ENCODE measurements around the gene POFUT2.

POFUT2 gene

DNA sequence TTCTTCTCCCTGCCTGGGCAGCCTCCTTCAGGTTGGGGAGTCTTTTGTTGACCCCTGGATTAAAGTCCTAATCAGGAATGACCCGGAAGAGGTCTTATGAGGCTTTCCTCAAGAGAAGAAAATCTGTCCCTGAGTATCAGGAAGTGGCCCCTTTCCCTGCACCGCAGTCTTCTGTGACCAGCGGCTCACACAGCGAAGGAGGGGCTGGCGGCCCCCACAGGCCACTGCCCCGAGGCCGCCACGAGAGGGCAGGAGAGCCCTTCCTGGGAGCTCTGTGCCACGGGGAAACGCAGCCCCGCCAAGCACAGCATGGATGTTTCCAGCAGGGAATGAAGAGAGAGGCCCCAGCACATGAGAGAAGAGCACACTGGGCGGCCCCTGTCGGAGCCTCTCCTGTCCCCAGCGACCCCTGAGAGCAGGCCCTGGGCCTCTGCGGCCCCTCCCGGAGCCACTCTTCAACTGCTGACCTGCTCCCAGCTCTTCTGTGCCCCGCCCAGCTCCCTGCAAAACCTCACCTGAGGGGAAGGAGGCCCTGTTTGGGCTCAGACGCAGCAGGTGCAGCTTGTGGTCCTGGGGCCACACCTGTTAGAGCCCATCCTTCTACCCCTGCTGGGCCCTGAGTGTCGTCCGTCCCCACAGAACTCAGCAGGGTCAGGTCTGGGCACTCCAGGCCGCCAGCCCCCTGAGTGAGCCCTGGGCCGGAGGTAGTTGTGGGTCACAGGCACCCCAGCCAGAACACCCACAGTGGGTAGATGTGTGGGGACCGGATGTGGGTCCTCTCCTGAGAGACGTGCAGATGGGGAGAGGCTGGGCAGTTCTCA is 4.9 kb upstream of the POFUT2 start:
- Histone ChIP-seq H3K4me1 (ENCODE audit: insufficient read depth, low read length) (peaks cover 21% of the 10 kb centered on the region), H3K36me3 (ENCODE audit: insufficient read depth, low read length) (0 out of 2 replicates have a peak, but pooled peaks cover 4% of the 10 kb centered on the region), H3K9ac (ENCODE audit: low read depth, low read length) (no peak overlapping the region; the same call in 1 of the 2 replicates), H3K27me3 (ENCODE audit: insufficient read depth, low read length) (no peaks in the 10 kb centered on the region), H3K4me3 (ENCODE audit: low read length) (no peak overlapping the region), H3K27ac (ENCODE audit: low read depth, low read length) (0 out of 2 replicates have a peak overlapping the region, but pooled peaks have one; percentile 21), H3K9me3 (ENCODE audit: insufficient read depth, low read depth, low read length) (no peaks in the 10 kb centered on the region)
- WGBS: 27% methylated on average over 24 of the region's 24 CpGs

DNA sequence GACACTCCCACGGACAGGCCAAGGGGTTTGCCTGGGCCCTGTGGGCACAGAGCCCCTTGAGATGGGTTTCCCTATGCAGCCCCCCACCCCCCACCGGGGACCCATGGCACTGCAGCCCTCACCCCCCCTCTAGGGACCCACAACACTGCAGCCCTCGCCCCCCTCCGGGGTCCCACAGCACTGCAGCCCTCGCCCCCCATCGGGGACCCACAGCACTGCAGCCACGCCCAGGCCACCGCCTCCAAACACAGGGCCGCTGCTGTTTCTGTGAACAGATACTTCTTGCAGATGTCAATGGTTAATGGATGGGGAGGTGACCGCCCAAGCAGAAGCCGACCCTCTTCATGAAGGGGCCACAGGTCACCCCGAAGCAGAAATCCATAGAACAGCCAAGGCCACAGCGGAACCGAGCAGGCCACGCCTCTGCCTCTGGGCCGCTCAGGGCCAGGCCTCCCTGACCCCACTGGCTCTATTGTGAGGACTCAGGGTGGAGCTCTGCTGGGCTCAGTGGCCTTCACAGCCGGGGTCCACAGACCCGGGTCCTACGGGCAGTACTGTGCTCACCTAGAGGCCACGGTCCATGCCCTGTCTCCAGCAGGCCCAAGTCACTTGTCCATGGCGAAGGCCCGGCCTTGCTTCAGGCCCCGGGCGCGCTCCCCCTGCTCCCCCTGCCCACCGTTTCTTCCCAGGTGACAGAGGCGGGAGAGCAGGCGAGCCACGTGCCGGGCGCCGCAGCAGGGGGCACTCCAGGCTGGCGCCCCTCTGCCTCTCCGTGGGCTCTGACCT is 4.1 kb upstream of the POFUT2 start:
- Histone ChIP-seq H3K36me3 (ENCODE audit: insufficient read depth, low read length) (0 out of 2 replicates have a peak, but pooled peaks cover 4% of the 10 kb centered on the region), H3K9ac (ENCODE audit: low read depth, low read length) (no peak overlapping the region), H3K4me3 (ENCODE audit: low read length) (no peak overlapping the region), H3K27me3 (ENCODE audit: insufficient read depth, low read length) (no peaks in the 10 kb centered on the region), H3K9me3 (ENCODE audit: insufficient read depth, low read depth, low read length) (no peaks in the 10 kb centered on the region), H3K27ac (ENCODE audit: low read depth, low read length) (0 out of 2 replicates have a peak overlapping the region, but pooled peaks have one; percentile 21), H3K4me1 (ENCODE audit: insufficient read depth, low read length) (peaks cover 21% of the 10 kb centered on the region)
- WGBS: 79% methylated on average over 33 of the region's 34 CpGs

DNA sequence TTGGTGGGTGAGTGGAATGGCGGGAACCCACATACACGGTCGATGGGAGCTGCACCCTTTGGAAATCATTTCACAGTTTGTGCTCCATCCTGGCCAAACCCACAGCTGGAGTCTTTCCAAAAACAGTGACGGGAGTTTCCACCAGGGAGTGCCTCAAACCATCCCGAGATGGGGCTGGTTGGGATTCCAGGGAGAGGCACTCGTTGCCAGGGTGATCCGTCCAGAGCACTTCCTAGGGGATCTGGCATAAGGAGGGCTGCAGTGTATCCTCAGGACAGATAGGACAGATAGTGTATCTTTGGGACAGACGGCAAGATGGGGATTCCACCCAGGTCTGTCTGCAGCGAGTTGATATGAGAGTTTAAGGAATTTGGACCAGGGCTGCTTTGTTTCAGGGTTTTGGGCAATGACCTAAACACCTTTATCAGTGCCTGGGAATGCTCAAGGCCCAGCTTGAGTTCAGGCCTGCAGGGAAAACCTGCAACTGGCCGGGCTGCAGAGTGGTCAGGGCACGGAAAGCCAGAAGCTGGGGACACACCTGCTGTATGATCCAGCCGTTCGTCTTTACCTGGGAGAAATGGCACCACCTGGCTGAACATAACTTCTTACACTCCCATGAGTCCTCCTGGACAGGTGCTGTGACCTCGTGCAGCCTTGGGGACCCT is 3.4 kb upstream of the POFUT2 start:
- peaks cover 21% of the 10 kb centered on the region for H3K4me1 ChIP-seq (ENCODE audit: insufficient read depth, low read length)
- H3K9ac ChIP-seq (ENCODE audit: low read depth, low read length): no peak overlapping the region
- no peak overlapping the region for H3K27ac ChIP-seq (ENCODE audit: low read depth, low read length)
- H3K4me3 ChIP-seq (ENCODE audit: low read length): no peak overlapping the region
- no peaks in the 10 kb centered on the region for H3K27me3 ChIP-seq (ENCODE audit: insufficient read depth, low read length)
- whole genome bisulfite sequencing: 89% methylated on average over 14 of the region's 14 CpGs
- peaks cover 4% of the 10 kb centered on the region; the same call in 1 of the 2 replicates for H3K36me3 ChIP-seq (ENCODE audit: insufficient read depth, low read length)
- H3K9me3 ChIP-seq (ENCODE audit: insufficient read depth, low read depth, low read length): no peaks in the 10 kb centered on the region

DNA sequence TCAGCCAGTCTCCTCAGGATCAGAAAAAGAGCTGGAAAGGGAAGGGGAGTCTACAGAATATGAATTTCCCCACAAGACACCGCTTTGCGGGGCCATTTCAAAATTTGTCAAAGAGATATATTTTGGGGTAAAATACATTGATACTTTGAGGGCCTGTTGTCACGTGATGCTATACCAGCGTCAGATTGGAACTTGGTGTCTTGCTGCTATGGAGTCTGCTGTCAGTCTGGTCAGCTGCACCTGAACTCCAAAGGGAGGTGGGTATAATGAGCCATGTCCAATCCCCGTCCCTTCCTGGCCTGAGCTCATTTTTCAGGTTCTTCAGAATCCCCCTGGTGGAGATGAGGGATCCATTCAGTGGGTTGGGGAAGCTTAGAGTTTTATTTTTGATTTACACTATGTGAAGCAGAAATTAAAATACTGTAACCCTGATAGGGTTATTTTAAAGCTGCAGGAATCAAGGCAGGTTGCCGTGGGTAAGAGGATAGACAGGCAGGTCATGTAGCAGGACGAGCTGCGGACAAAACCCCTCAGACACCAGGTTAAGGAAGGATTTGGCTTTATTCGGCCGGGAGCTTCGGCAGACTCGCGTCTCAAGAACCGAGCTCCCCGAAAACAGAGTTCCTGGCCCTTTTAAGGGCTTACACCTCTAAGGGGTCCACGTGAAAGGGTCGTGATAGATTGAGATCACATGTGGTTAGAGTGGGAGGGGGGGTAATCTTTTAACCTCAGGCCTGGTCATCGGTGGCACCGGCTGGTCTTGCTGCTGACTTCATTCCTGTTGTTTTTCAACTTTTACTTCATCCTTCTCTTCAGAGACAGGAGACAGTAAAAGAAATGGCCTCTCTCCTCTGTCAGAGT is 2.2 kb upstream of the POFUT2 start:
- peaks cover 16% of the 10 kb centered on the region for H3K36me3 ChIP-seq (ENCODE audit: insufficient read depth, low read length)
- no peak overlapping the region for H3K27ac ChIP-seq (ENCODE audit: low read depth, low read length)
- WGBS: 94% methylated on average over 19 of the region's 19 CpGs
- no peaks in the 10 kb centered on the region for H3K27me3 ChIP-seq (ENCODE audit: insufficient read depth, low read length)
- no peaks in the 10 kb centered on the region for H3K9me3 ChIP-seq (ENCODE audit: insufficient read depth, low read depth, low read length)
- H3K4me3 ChIP-seq (ENCODE audit: low read length): no peak overlapping the region
- H3K4me1 ChIP-seq (ENCODE audit: insufficient read depth, low read length): peaks cover 12% of the 10 kb centered on the region
- H3K9ac ChIP-seq (ENCODE audit: low read depth, low read length): no peak overlapping the region

DNA sequence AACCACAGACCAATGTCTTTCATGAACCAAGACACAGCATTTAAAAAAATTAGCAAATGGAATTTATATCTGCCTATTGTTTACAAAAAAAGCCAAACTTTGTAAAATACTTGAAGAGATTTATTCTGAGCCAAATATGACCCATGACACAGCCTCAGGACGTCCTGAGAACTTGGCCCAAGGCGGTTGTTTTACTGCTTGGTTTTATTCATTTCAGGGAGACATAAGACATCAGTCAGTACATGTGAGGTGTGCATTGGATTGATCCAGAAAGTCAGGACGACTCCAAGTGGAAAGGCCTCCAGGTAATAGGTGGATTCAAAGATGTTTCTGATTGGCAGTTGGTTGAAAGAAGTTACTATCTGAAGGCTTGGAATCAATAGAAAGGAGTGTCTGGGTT is 1.4 kb upstream of the POFUT2 start:
- H3K4me1 ChIP-seq (ENCODE audit: insufficient read depth, low read length): peaks cover 6% of the 10 kb centered on the region
- no peak overlapping the region for H3K9ac ChIP-seq (ENCODE audit: low read depth, low read length)
- peaks cover 24% of the 10 kb centered on the region for H3K36me3 ChIP-seq (ENCODE audit: insufficient read depth, low read length)
- H3K4me3 ChIP-seq (ENCODE audit: low read length): no peak overlapping the region
- no peak overlapping the region for H3K27ac ChIP-seq (ENCODE audit: low read depth, low read length)
- no peaks in the 10 kb centered on the region for H3K27me3 ChIP-seq (ENCODE audit: insufficient read depth, low read length)
- no peaks in the 10 kb centered on the region for H3K9me3 ChIP-seq (ENCODE audit: insufficient read depth, low read depth, low read length)
- 91% methylated on average over 3 of the region's 3 CpGs for WGBS

DNA sequence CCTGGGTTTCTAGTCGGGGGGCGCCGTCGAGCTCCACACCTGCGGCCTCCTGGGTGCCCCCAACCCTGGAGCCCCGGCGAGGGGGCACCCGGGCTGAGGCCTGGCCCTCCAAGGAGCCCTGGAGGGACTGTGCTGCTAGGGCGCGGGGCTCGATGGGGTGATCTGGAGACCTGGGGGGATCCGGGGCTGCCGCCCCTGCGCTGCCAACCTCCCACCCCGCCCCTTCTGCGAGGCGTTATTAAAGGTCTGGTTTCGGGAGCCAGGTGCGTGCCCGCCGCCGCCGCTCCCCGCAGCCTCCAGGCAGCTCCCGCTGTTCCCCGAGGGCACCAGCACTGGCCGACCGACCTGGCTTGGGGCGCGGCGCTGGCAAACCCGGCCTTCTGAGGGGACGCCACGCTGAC is 746 bp upstream of the POFUT2 start:
- Histone ChIP-seq H3K4me1 (ENCODE audit: insufficient read depth, low read length) (peaks cover 3% of the 10 kb centered on the region; the same call in 1 of the 2 replicates), H3K4me3 (ENCODE audit: low read length) (peak overlapping the region; percentile 88), H3K27ac (ENCODE audit: low read depth, low read length) (no peak overlapping the region), H3K9me3 (ENCODE audit: insufficient read depth, low read depth, low read length) (no peaks in the 10 kb centered on the region), H3K27me3 (ENCODE audit: insufficient read depth, low read length) (no peaks in the 10 kb centered on the region), H3K36me3 (ENCODE audit: insufficient read depth, low read length) (peaks cover 31% of the 10 kb centered on the region), H3K9ac (ENCODE audit: low read depth, low read length) (peak overlapping the region; percentile 66)
- 18% methylated on average over 34 of the region's 34 CpGs for WGBS

DNA sequence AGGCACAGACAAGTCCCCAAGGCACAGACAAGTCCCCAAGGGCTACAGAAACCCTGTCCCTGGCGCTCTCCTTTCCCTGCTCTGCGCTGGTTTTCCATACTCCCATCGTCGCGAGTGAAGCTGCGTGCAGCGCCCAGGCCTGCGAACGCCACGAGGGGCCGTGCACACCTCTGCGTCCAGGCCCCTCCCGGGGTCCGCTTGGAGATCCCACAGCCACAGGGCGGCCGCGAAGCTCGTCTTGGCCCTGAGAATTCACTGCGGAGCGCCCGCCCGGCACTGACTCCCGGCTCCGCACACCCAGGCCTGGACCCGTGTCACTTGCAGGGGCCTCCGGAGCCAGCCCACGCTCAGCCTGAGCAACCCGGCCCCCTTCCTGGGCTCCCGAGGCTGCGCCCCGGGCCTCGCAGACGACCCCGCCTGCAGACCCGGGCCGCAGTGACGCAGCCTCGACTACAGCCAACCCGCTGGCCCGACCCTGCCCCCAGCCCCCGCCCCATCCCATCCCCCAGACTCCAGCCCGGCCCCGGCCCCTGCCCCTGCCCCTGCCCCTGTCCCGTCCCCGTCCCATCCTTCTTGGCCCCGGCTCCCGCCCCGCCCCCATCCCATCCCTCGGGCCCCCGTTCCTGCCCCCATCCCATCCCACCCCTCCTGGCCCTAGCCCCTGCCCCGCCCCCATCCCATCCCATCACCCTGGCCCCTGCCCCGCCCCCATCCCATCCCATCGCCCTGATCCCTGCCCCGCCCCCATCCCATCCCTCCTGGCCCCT is 841 bp downstream of the POFUT2 start:
- H3K4me3 ChIP-seq (ENCODE audit: low read length): peak overlapping the region; percentile 88
- peak overlapping the region; percentile 73; the same call in 1 of the 2 replicates for H3K27ac ChIP-seq (ENCODE audit: low read depth, low read length)
- H3K4me1 ChIP-seq (ENCODE audit: insufficient read depth, low read length): no peaks in the 10 kb centered on the region; the same call in 1 of the 2 replicates
- no peaks in the 10 kb centered on the region for H3K9me3 ChIP-seq (ENCODE audit: insufficient read depth, low read depth, low read length)
- no peaks in the 10 kb centered on the region for H3K27me3 ChIP-seq (ENCODE audit: insufficient read depth, low read length)
- WGBS: 3% methylated on average over 42 of the region's 54 CpGs
- peaks cover 44% of the 10 kb centered on the region for H3K36me3 ChIP-seq (ENCODE audit: insufficient read depth, low read length)
- H3K9ac ChIP-seq (ENCODE audit: low read depth, low read length): peak overlapping the region; percentile 79

DNA sequence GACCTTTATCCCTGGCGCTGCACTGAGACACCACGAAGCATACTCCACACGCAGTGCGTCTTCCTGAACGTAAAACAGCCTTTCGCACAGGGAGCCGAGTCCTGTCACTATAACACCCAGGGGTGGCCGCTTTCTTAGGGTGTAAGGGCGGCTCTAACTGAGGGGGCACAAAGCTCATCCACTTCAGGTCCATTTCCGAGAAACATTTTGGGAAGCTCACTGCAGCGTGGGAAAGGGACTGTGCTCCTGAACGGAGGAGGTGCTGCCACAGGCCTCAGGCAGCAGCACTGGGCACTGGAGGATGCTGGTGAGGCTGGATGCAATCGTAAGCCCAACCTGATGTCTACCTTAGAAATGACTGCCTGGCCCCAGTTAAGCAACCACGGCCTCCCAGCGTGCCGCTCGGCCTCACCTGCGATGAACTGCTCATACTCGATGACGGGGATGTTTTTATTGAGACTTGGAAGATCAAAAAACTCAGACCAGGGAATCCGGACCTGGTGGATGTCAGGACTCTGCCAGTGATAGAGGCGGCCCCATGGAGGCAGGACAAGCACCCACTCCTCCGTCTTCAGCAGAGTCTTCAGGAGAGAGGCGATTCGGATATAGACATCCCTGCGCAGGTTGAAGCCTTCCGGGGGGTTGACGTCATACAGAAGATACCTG is 2.3 kb downstream of the POFUT2 start:
- no peaks in the 10 kb centered on the region; the same call in 1 of the 2 replicates for H3K4me1 ChIP-seq (ENCODE audit: insufficient read depth, low read length)
- 95% methylated on average over 28 of the region's 28 CpGs for WGBS
- no peaks in the 10 kb centered on the region for H3K9me3 ChIP-seq (ENCODE audit: insufficient read depth, low read depth, low read length)
- H3K27me3 ChIP-seq (ENCODE audit: insufficient read depth, low read length): no peaks in the 10 kb centered on the region
- no peak overlapping the region for H3K9ac ChIP-seq (ENCODE audit: low read depth, low read length)
- no peak overlapping the region for H3K4me3 ChIP-seq (ENCODE audit: low read length)
- H3K27ac ChIP-seq (ENCODE audit: low read depth, low read length): no peak overlapping the region
- H3K36me3 ChIP-seq (ENCODE audit: insufficient read depth, low read length): peaks cover 55% of the 10 kb centered on the region

DNA sequence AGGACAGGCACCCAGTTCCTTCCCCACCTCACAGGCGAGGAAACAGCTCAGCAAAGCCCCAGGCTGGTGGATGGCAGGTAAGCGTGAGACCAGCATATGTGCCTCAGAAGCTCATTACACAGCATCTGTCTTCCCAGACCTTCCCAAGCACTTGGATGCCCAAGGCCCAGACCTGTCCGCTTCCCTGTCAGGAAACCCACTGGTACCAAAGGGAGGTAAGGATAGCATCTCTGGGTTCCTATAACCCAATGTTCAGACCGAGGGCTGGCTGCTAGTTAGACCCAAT is 3.3 kb downstream of the POFUT2 start:
- no peak overlapping the region for H3K27ac ChIP-seq (ENCODE audit: low read depth, low read length)
- H3K4me3 ChIP-seq (ENCODE audit: low read length): no peak overlapping the region
- 97% methylated on average over 4 of the region's 4 CpGs for WGBS
- H3K36me3 ChIP-seq (ENCODE audit: insufficient read depth, low read length): peaks cover 65% of the 10 kb centered on the region
- no peaks in the 10 kb centered on the region; the same call in 1 of the 2 replicates for H3K4me1 ChIP-seq (ENCODE audit: insufficient read depth, low read length)
- no peak overlapping the region for H3K9ac ChIP-seq (ENCODE audit: low read depth, low read length)
- H3K9me3 ChIP-seq (ENCODE audit: insufficient read depth, low read depth, low read length): no peaks in the 10 kb centered on the region
- H3K27me3 ChIP-seq (ENCODE audit: insufficient read depth, low read length): no peaks in the 10 kb centered on the region

Data from HUES64 (cell line).